IMR-90 (cell line): ENCODE measurements around the gene MAT2B. TPM values are rescaled to one million over a fixed set of nuclear protein-coding genes. Genes with fewer than 3 reads are reported as not detected.

Experiments
- ATAC-seq: fragments of 200-7000 bp; cut with Tn5 transposase; 2 replicates; pipeline ENCODE4 v1.9.1; 2020; ENCODE audit warnings: low read depth, mild to moderate bottlenecking, moderate library complexity
- BruUV-seq: library from RNA; stranded (reverse); fragments of 400-500 nt; replicated peaks from 2 replicates; lab custom pipeline; 2021; lab: Mats Ljungman, UMichigan
- CTCF ChIA-PET: fragments of 300-600 bp; formaldehyde crosslinking; extraction: SDS; loops from one replicate; lab custom pipeline; 2021; ENCODE audit warnings: antibody characterized with exemption; lab: Yijun Ruan, JAX
- POLR2A ChIA-PET: fragments of 300-600 bp; sonication (Branson Sonifier 250); formaldehyde crosslinking; loops from one replicate; lab custom pipeline; 2022; ENCODE audit warnings: antibody characterized with exemption; ENCODE audit not compliant: unreplicated experiment; lab: Charles Lee
- DNase-seq: peaks from one replicate; pipeline ENCODE4 v3.0.0; 2013
- H2AFZ ChIP-seq: replicated peaks from 2 replicates; pipeline ENCODE3; 2013; ENCODE audit warnings: low read length, mild to moderate bottlenecking; ENCODE audit not compliant: poor library complexity
- H2AK5ac ChIP-seq: 2 replicates; pipeline ENCODE4 v1.6.1; 2013; ENCODE audit warnings: low read depth, low read length, inconsistent platforms
- H2AK9ac ChIP-seq: replicated peaks from 2 replicates; pipeline ENCODE3; 2013; ENCODE audit warnings: mild to moderate bottlenecking, low read depth, low read length, moderate library complexity; ENCODE audit not compliant: poor library complexity
- H2BK120ac ChIP-seq: 2 replicates; pipeline ENCODE4 v1.6.1; 2013; ENCODE audit warnings: low read depth, low read length, inconsistent platforms
- H2BK15ac ChIP-seq: 3 replicates; pipeline ENCODE4 v1.6.1; 2013; ENCODE audit warnings: low read depth, low read length, inconsistent platforms
- H2BK20ac ChIP-seq: 2 replicates; pipeline ENCODE4 v1.6.1; 2013; ENCODE audit warnings: low read depth, mild to moderate bottlenecking, inconsistent platforms, low read length, moderate library complexity
- H2BK5ac ChIP-seq: 2 replicates; pipeline ENCODE4 v1.6.1; 2013; ENCODE audit warnings: mild to moderate bottlenecking, low read depth, low read length, inconsistent platforms; ENCODE audit not compliant: poor library complexity, severe bottlenecking
- H3K14ac ChIP-seq: replicated peaks from 2 replicates; pipeline ENCODE4 v1.6.1; 2013; ENCODE audit warnings: low read depth, low read length, inconsistent platforms
- H3K18ac ChIP-seq: 2 replicates; pipeline ENCODE4 v1.6.1; 2013; ENCODE audit warnings: low read depth, low read length, control low read depth
- H3K23ac ChIP-seq: 2 replicates; pipeline ENCODE4 v1.6.1; 2013; ENCODE audit warnings: low read depth, low read length, inconsistent platforms
- H3K27ac ChIP-seq: 2 replicates; pipeline ENCODE4 v1.5.1; 2013; ENCODE audit warnings: mild to moderate bottlenecking, control low read depth, low read length; ENCODE audit not compliant: insufficient read depth
- H3K27me3 ChIP-seq: 2 replicates; pipeline ENCODE4 v1.6.1; 2013; ENCODE audit warnings: low read length; ENCODE audit not compliant: control insufficient read depth, insufficient read depth
- H3K36me3 ChIP-seq: 2 replicates; pipeline ENCODE4 v1.6.1; 2013; ENCODE audit warnings: low read length, mixed read lengths; ENCODE audit not compliant: control insufficient read depth, insufficient read depth
- H3K4ac ChIP-seq: 2 replicates; pipeline ENCODE4 v1.6.1; 2013; ENCODE audit warnings: low read depth, low read length, inconsistent platforms
- H3K4me1 ChIP-seq: 2 replicates; pipeline ENCODE4 v1.6.1; 2013; ENCODE audit warnings: low read length, mixed read lengths; ENCODE audit not compliant: control insufficient read depth, insufficient read depth
- H3K4me2 ChIP-seq: 2 replicates; pipeline ENCODE4 v1.6.1; 2013; ENCODE audit warnings: low read depth, mild to moderate bottlenecking, control low read depth, low read length, moderate library complexity
- H3K4me3 ChIP-seq: 2 replicates; pipeline ENCODE4 v1.5.1; 2013; ENCODE audit warnings: low read depth, mild to moderate bottlenecking, control low read depth, low read length, moderate library complexity; ENCODE audit not compliant: insufficient read depth
- H3K56ac ChIP-seq: 2 replicates; pipeline ENCODE4 v1.6.1; 2013; ENCODE audit warnings: low read length, inconsistent platforms; ENCODE audit not compliant: insufficient read depth; ENCODE audit errors: extremely low read depth
- H3K79me1 ChIP-seq, 2 experiments: 2 replicates each; pipeline ENCODE4 v1.6.1; 2013; ENCODE audit warnings: low read length in 2 of 2, inconsistent platforms in 1 of 2, low read depth in 1 of 2
- H3K9ac ChIP-seq: 2 replicates; pipeline ENCODE4 v1.6.1; 2013; ENCODE audit warnings: low read depth, low read length, control low read depth
- H3K9me1 ChIP-seq: 2 replicates; pipeline ENCODE4 v1.6.1; 2013; ENCODE audit warnings: low read length, inconsistent platforms; ENCODE audit not compliant: insufficient read depth
- H3K9me3 ChIP-seq: 2 replicates; pipeline ENCODE4 v1.6.1; 2013; ENCODE audit warnings: low read length; ENCODE audit not compliant: control insufficient read depth, insufficient read depth
- H4K20me1 ChIP-seq: 2 replicates; pipeline ENCODE4 v1.6.1; 2013; ENCODE audit warnings: low read length, inconsistent platforms; ENCODE audit not compliant: insufficient read depth
- H4K5ac ChIP-seq: 2 replicates; pipeline ENCODE4 v1.6.1; 2013; ENCODE audit warnings: mild to moderate bottlenecking, low read depth, low read length, control low read depth
- H4K8ac ChIP-seq, 2 experiments: 2 replicates each; pipeline ENCODE4 v1.6.1; 2013; ENCODE audit warnings: low read depth in 2 of 2, low read length in 2 of 2, control low read depth in 1 of 2, inconsistent platforms in 1 of 2
- H4K91ac ChIP-seq: 2 replicates; pipeline ENCODE4 v1.6.1; 2013; ENCODE audit warnings: low read depth, low read length, inconsistent platforms; ENCODE audit not compliant: insufficient read depth
- CEBPB ChIP-seq: IDR thresholded peaks from 2 replicates; pipeline ENCODE4 v1.6.1; 2012; ENCODE audit warnings: low read depth, low read length, improper control_type of control experiment
- CHD1 ChIP-seq: IDR thresholded peaks from 2 replicates; pipeline ENCODE4 v1.6.1; 2012; ENCODE audit warnings: low read depth, low read length, improper control_type of control experiment
- CTCF ChIP-seq: conservative IDR thresholded peaks from 2 replicates; pipeline ENCODE4 v1.5.1; 2012; ENCODE audit warnings: mild to moderate bottlenecking, low read depth, low read length, improper control_type of control experiment
- MAZ ChIP-seq: IDR thresholded peaks from 2 replicates; pipeline ENCODE4 v1.6.1; 2012; ENCODE audit warnings: low read depth, mild to moderate bottlenecking, low read length, improper control_type of control experiment, moderate library complexity, borderline replicate concordance
- MXI1 ChIP-seq: IDR thresholded peaks from 2 replicates; pipeline ENCODE4 v1.6.1; 2012; ENCODE audit warnings: low read depth, mild to moderate bottlenecking, low read length, moderate library complexity, borderline replicate concordance
- RCOR1 ChIP-seq: IDR thresholded peaks from 2 replicates; pipeline ENCODE4 v1.6.1; 2012; ENCODE audit warnings: mild to moderate bottlenecking, low read length, improper control_type of control experiment; ENCODE audit not compliant: insufficient replicate concordance
- SMC3 ChIP-seq: fragments of 150-350 bp; IDR thresholded peaks from 2 replicates; pipeline ENCODE4 v1.6.1; 2016; ENCODE audit warnings: low read depth, mild to moderate bottlenecking, antibody characterized with exemption, low read length, moderate library complexity
- USF2 ChIP-seq: fragments of 150-350 bp; IDR thresholded peaks from 2 replicates; pipeline ENCODE4 v1.6.1; 2017; ENCODE audit warnings: mild to moderate bottlenecking, antibody characterized with exemption, low read length, low read depth
- dilution Hi-C: fragments of 300-500 bp; cut with HindIII; formaldehyde crosslinking; loops from one replicate; pipeline ENCODE4 v1.14.3; 2018; ENCODE audit warnings: low sequenced_read_pairs; ENCODE audit not compliant: unreplicated experiment
- in situ Hi-C: fragments of 300-500 bp; cut with MboI; formaldehyde crosslinking; loops from 3 replicates; pipeline ENCODE4 v1.14.3; 2019; ENCODE audit warnings: low sequenced_read_pairs, inconsistent platforms, mixed read lengths
- intact Hi-C: fragments of 100-400 bp; cut with micrococcal nuclease; formaldehyde crosslinking; loops from 2 replicates; pipeline ENCODE4 v1.10.0; 2022
- polyA plus RNA-seq, 3 experiments: library from polyadenylated mRNA; depleted of rRNA; stranded (reverse); fragments of >200 nt; gene quantifications; 2 replicates each; pipeline ENCODE4 v1.2.3, GENCODE V29; 2012; ENCODE audit warnings: low replicate concordance in 1 of 3
- total RNA-seq: library from RNA; depleted of rRNA; stranded (reverse); fragments of >200 nt; gene quantifications from 2 replicates; pipeline ENCODE4 v1.2.3, GENCODE V29; 2012

Gene MAT2B
- total and polyA plus RNA-seq, 2 of the 4 experiments (the other 2 are of a cell fraction), result 41.7 to 80.3 TPM

- H4K91ac ChIP-seq, result no peak overlapping the region
- H3K14ac ChIP-seq, result no peak overlapping the region
- ATAC-seq (no peak), DNase-seq (no peak)
- H3K27me3 ChIP-seq, result no peaks in the 10 kb centered on the region
- no peak overlapping the region for H3K4me3 ChIP-seq
- H2BK5ac ChIP-seq, result no peak overlapping the region
- no peak overlapping the region for H3K4ac ChIP-seq
- no peak overlapping the region for H4K5ac ChIP-seq
- H2BK120ac ChIP-seq, result no peak overlapping the region
- H2BK15ac ChIP-seq, result no peak overlapping the region
- no peak overlapping the region for H3K18ac ChIP-seq
- no peak overlapping the region for H2AK5ac ChIP-seq
- H2AFZ ChIP-seq, result no peak overlapping the region
- POLR2A ChIA-PET, result no interaction called here
- H3K27ac ChIP-seq, result no peak overlapping the region
- H3K9me1 ChIP-seq, result no peaks in the 10 kb centered on the region
- TF ChIP-seq SMC3 (no peak), RCOR1 (no peak), MAZ (no peak), CHD1 (no peak), CEBPB (no peak), USF2 (no peak), CTCF (no peak), MXI1 (no peak)
- no TSS peak for BruUV-seq
- in situ Hi-C loops (no loop called here), dilution Hi-C loops (no loop called here), intact Hi-C loops (no loop called here)
- no peaks in the 10 kb centered on the region for H3K9me3 ChIP-seq
- H3K23ac ChIP-seq, result no peak overlapping the region
- no peak overlapping the region for H3K9ac ChIP-seq
- H2AK9ac ChIP-seq, result no peak overlapping the region
- no peaks in the 10 kb centered on the region; the same call in 1 of the 2 replicates for H3K36me3 ChIP-seq
- H3K4me1 ChIP-seq, result no peaks in the 10 kb centered on the region
- no peak overlapping the region for H3K4me2 ChIP-seq
- H3K79me1 ChIP-seq, result peaks cover 13 to 14% of the 10 kb centered on the region in 2 experiments
- H4K20me1 ChIP-seq, result no peaks in the 10 kb centered on the region
- H4K8ac ChIP-seq, result no peak overlapping the region
- H3K56ac ChIP-seq, result no peak overlapping the region
- no peak overlapping the region for H2BK20ac ChIP-seq
- CTCF ChIA-PET, result no interaction called here
Measured at GRCh38 chr5:163463063-163463435, 42.4 kb upstream of the MAT2B start.
